A549 (cell line): Measurements from ENCODE around the gene HSD3B7.

ENCODE experiments used
- KDM5A ChIP-seq: fragments of 200-600 bp; sonication (generic); IDR thresholded peaks from 2 replicates; pipeline ENCODE4 v1.6.1; 2016; ENCODE audit warnings: antibody characterized with exemption, mild to moderate bottlenecking
- MYC ChIP-seq: IDR thresholded peaks from 2 replicates; pipeline ENCODE4 v1.6.1; 2012; ENCODE audit warnings: mild to moderate bottlenecking, inconsistent platforms, low read length, improper control_type of control experiment, borderline replicate concordance
- POLR2A ChIP-seq: IDR thresholded peaks from 2 replicates; pipeline ENCODE4 v1.6.1; 2012; ENCODE audit warnings: mild to moderate bottlenecking, low read length
- ZFP36 ChIP-seq: fragments of 450-650 bp; IDR thresholded peaks from 2 replicates; pipeline ENCODE4 v1.6.1; 2014; ENCODE audit warnings: borderline replicate concordance; ENCODE audit not compliant: partially characterized antibody
- TF ChIP-seq, protein P1 (sequence below): fragments of >200 bp; sonication (Bioruptor Twin); formaldehyde crosslinking; IDR thresholded peaks from 3 replicates; pipeline ENCODE4 v1.5.1; 2016

DNA sequence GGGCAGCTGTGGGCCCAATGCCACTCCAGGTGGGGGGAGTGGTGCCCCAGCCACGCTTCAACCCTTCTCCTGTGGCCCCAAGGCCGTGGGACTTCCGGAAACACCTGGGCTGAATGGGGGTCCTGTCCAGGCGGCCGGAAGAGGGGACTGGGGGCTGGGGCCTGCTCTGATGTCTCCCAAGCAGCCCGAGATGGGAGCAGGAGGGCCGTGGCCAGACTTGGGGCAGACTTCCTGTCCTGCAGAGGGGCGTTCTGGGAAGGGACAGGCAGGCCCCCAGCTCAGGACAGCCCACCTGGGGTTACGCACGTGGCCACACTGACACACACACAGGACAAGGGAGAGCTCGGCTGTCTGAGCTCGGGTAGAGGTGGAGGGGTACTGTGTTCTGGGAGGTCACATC lies 5.1 kb downstream of the HSD3B7 start:
- TF ChIP-seq MYC (no peak), POLR2A (no peak), KDM5A (no peak), ZFP36 (no peak)
- TF ChIP-seq, protein P1, sequence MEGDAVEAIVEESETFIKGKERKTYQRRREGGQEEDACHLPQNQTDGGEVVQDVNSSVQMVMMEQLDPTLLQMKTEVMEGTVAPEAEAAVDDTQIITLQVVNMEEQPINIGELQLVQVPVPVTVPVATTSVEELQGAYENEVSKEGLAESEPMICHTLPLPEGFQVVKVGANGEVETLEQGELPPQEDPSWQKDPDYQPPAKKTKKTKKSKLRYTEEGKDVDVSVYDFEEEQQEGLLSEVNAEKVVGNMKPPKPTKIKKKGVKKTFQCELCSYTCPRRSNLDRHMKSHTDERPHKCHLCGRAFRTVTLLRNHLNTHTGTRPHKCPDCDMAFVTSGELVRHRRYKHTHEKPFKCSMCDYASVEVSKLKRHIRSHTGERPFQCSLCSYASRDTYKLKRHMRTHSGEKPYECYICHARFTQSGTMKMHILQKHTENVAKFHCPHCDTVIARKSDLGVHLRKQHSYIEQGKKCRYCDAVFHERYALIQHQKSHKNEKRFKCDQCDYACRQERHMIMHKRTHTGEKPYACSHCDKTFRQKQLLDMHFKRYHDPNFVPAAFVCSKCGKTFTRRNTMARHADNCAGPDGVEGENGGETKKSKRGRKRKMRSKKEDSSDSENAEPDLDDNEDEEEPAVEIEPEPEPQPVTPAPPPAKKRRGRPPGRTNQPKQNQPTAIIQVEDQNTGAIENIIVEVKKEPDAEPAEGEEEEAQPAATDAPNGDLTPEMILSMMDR: no peak
